Measurements from ENCODE around the gene ADGRL1. TPM values are rescaled to one million over a fixed set of nuclear protein-coding genes. Genes with fewer than 3 reads are reported as not detected.
"Not testable (repeated sequence)": the region's sequence is repeated elsewhere in the genome, so short reads cannot be mapped to it uniquely, and the experiment has no call there.

The ADGRL1 gene
- total RNA-seq, 1 experiment from 2014 or later, result 117 TPM

DNA sequence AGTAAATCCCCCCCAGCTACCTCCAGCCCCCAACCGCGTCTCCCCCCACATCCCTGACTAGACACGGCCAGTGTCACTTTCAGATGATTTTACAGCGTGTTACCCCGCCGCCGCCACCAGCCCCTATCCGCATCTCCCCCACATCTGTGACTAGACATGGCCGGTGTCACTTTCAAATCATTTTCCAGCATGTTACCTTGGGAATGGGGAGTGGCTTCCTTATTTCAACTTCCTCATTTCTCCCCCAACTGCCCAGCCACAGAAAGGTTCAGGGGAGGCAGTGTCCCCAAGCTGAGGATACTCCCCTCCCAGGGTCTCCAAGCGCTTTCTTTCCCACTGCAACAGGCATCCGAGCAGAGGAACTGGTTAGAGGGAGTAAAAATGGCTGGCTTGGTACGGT, 18.4 kb downstream of the ADGRL1 start:
- H2BK20ac ChIP-seq (ENCODE audit: low read depth, low read length, poor library complexity, severe bottlenecking), result no peak overlapping the region
- Mint-ChIP-seq H3K36me3 (ENCODE audit: insufficient read depth in 1 of 3, low read depth in 3 of 3) (peaks cover 3 to 22% (median 16%) of the 10 kb centered on the region in 3 experiments; a peak in 6 of 7 replicates), H3K4me1 (peaks cover 0 to 13% of the 10 kb centered on the region in 2 experiments; a peak in 2 of 4 replicates), H3K27ac (no peak overlapping the region), H3K9me3 (no peaks in the 10 kb centered on the region), H3K27me3 (ENCODE audit: low read depth) (no peaks in the 10 kb centered on the region; the same call in 1 of the 2 replicates), H3K4me3 (no peak overlapping the region)
- H3K4me1 ChIP-seq (ENCODE audit: insufficient read depth, low read length), result no peaks in the 10 kb centered on the region
- H3K4me2 ChIP-seq (ENCODE audit: insufficient read depth, insufficient read length, low read length), result no peak overlapping the region
- DNase-seq, result no peak
- no peak overlapping the region for H3K56ac ChIP-seq (ENCODE audit: insufficient read length, low read depth, low read length)
- H2AFZ ChIP-seq (ENCODE audit: low read length), result no peak overlapping the region
- no peak overlapping the region for H3K14ac ChIP-seq (ENCODE audit: insufficient read depth, low read length)
- no peak overlapping the region for H3K27ac ChIP-seq (ENCODE audit: insufficient read length, low read depth, low read length)
- no peaks in the 10 kb centered on the region for H3K23me2 ChIP-seq (ENCODE audit: insufficient read length, low read depth, low read length, poor library complexity, severe bottlenecking)
- no peak overlapping the region for H2BK5ac ChIP-seq (ENCODE audit: insufficient read length, low read length)
- H2BK12ac ChIP-seq (ENCODE audit: insufficient read length, low read depth, low read length), result no peak overlapping the region
- H2AK5ac ChIP-seq (ENCODE audit: insufficient read length, low read length), result no peak overlapping the region
- H3K18ac ChIP-seq (ENCODE audit: insufficient read length, low read depth, low read length), result no peak overlapping the region
- H3K23ac ChIP-seq (ENCODE audit: insufficient read length, low read depth, low read length), result no peak overlapping the region
- H3K27me3 ChIP-seq (ENCODE audit: insufficient read depth, low read length), result no peaks in the 10 kb centered on the region
- peaks cover 3% of the 10 kb centered on the region for H4K20me1 ChIP-seq (ENCODE audit: control insufficient read depth, insufficient read depth, insufficient read length)
- no peak overlapping the region for H2BK120ac ChIP-seq (ENCODE audit: low read depth, low read length, poor library complexity, severe bottlenecking)
- no peak overlapping the region for H3T11ph ChIP-seq (ENCODE audit: low read length)
- no peak overlapping the region for H4K91ac ChIP-seq (ENCODE audit: insufficient read length, low read depth, low read length)
- no peak overlapping the region for H4K5ac ChIP-seq (ENCODE audit: insufficient read length, low read depth, low read length)
- no peak overlapping the region for H3K4ac ChIP-seq (ENCODE audit: low read depth, low read length)
- H3K9ac ChIP-seq (ENCODE audit: extremely low read depth, insufficient read length, low read length), result no peak overlapping the region
- H3K79me2 ChIP-seq (ENCODE audit: insufficient read depth, low read length), result peaks cover 17% of the 10 kb centered on the region; the same call in 1 of the 2 replicates
- H2BK15ac ChIP-seq (ENCODE audit: low read depth, low read length), result no peak overlapping the region
- H4K8ac ChIP-seq (replicated peaks; ENCODE audit: insufficient read length, low read depth, low read length), result no peak overlapping the region
- TF ChIP-seq, protein P1, sequence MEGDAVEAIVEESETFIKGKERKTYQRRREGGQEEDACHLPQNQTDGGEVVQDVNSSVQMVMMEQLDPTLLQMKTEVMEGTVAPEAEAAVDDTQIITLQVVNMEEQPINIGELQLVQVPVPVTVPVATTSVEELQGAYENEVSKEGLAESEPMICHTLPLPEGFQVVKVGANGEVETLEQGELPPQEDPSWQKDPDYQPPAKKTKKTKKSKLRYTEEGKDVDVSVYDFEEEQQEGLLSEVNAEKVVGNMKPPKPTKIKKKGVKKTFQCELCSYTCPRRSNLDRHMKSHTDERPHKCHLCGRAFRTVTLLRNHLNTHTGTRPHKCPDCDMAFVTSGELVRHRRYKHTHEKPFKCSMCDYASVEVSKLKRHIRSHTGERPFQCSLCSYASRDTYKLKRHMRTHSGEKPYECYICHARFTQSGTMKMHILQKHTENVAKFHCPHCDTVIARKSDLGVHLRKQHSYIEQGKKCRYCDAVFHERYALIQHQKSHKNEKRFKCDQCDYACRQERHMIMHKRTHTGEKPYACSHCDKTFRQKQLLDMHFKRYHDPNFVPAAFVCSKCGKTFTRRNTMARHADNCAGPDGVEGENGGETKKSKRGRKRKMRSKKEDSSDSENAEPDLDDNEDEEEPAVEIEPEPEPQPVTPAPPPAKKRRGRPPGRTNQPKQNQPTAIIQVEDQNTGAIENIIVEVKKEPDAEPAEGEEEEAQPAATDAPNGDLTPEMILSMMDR (conservative IDR thresholded peaks at IDR 0.05), result no peak
- no CpG with 5 or more reads among the region's 12 CpGs for WGBS (ENCODE audit: extremely low coverage, insufficient read length, low lambda C conversion rate)
- peaks cover 11% of the 10 kb centered on the region for H3K79me1 ChIP-seq (ENCODE audit: insufficient read depth, low read depth, low read length, poor library complexity, severe bottlenecking)
- no peaks in the 10 kb centered on the region for H3K9me3 ChIP-seq (ENCODE audit: control insufficient read depth, low read depth, low read length)

- not testable (repeated sequence) for H2AFZ ChIP-seq (ENCODE audit: low read length); H3K23me2 ChIP-seq (ENCODE audit: insufficient read length, low read depth, low read length, poor library complexity, severe bottlenecking); H3K18ac ChIP-seq (ENCODE audit: insufficient read length, low read depth, low read length); H4K91ac ChIP-seq (ENCODE audit: insufficient read length, low read depth, low read length); H2AK5ac ChIP-seq (ENCODE audit: insufficient read length, low read length); H3T11ph ChIP-seq (ENCODE audit: low read length); H3K14ac ChIP-seq (ENCODE audit: insufficient read depth, low read length); DNase-seq; H3K4me1 ChIP-seq (ENCODE audit: insufficient read depth, low read length); H4K5ac ChIP-seq (ENCODE audit: insufficient read length, low read depth, low read length); H2BK120ac ChIP-seq (ENCODE audit: low read depth, low read length, poor library complexity, severe bottlenecking); H3K27ac ChIP-seq (ENCODE audit: insufficient read length, low read depth, low read length); H3K27me3 Mint-ChIP-seq (ENCODE audit: low read depth); H3K23ac ChIP-seq (ENCODE audit: insufficient read length, low read depth, low read length); H2BK15ac ChIP-seq (ENCODE audit: low read depth, low read length); H3K9ac ChIP-seq (ENCODE audit: extremely low read depth, insufficient read length, low read length); H4K8ac ChIP-seq (replicated peaks; ENCODE audit: insufficient read length, low read depth, low read length); H4K20me1 ChIP-seq (ENCODE audit: control insufficient read depth, insufficient read depth, insufficient read length); H2BK20ac ChIP-seq (ENCODE audit: low read depth, low read length, poor library complexity, severe bottlenecking); H3K27me3 ChIP-seq (ENCODE audit: insufficient read depth, low read length); H3K4me2 ChIP-seq (ENCODE audit: insufficient read depth, insufficient read length, low read length); H3K4me3 Mint-ChIP-seq; H3K9me3 ChIP-seq (ENCODE audit: control insufficient read depth, low read depth, low read length); H2BK12ac ChIP-seq (ENCODE audit: insufficient read length, low read depth, low read length); H2BK5ac ChIP-seq (ENCODE audit: insufficient read length, low read length); H3K4ac ChIP-seq (ENCODE audit: low read depth, low read length); H3K56ac ChIP-seq (ENCODE audit: insufficient read length, low read depth, low read length); H3K9me3 Mint-ChIP-seq
- Mint-ChIP-seq H3K27ac (peak overlapping the region; percentile 14 to 97 (median 64); a peak in 5 of 7 replicates), H3K36me3 (ENCODE audit: insufficient read depth in 1 of 3, low read depth in 3 of 3) (peaks cover 3 to 22% (median 17%) of the 10 kb centered on the region in 3 experiments; a peak in 6 of 7 replicates), H3K4me1 (peaks cover 0 to 13% of the 10 kb centered on the region in 2 experiments; a peak in 2 of 4 replicates)
- Histone ChIP-seq H3K79me2 (ENCODE audit: insufficient read depth, low read length) (peaks cover 17% of the 10 kb centered on the region; the same call in 1 of the 2 replicates), H3K79me1 (ENCODE audit: insufficient read depth, low read depth, low read length, poor library complexity, severe bottlenecking) (peaks cover 10% of the 10 kb centered on the region)
- WGBS (ENCODE audit: extremely low coverage, insufficient read length, low lambda C conversion rate), result no CpG with 5 or more reads among the region's 9 CpGs
Observed at GRCh38 chr19:14186684-14187083, 19.3 kb downstream of the ADGRL1 start.

All from H9 (cell line).